Measurements from ENCODE around the gene RNU6-1. TPM values are rescaled to one million over a fixed set of nuclear protein-coding genes. Genes with fewer than 3 reads are reported as not detected.
A peak's percentile ranks its signal among the peaks of the same experiment; 100 is the strongest.

Gene RNU6-1
- total RNA-seq, 1 donor from 2014 or later = not detected

DNA sequence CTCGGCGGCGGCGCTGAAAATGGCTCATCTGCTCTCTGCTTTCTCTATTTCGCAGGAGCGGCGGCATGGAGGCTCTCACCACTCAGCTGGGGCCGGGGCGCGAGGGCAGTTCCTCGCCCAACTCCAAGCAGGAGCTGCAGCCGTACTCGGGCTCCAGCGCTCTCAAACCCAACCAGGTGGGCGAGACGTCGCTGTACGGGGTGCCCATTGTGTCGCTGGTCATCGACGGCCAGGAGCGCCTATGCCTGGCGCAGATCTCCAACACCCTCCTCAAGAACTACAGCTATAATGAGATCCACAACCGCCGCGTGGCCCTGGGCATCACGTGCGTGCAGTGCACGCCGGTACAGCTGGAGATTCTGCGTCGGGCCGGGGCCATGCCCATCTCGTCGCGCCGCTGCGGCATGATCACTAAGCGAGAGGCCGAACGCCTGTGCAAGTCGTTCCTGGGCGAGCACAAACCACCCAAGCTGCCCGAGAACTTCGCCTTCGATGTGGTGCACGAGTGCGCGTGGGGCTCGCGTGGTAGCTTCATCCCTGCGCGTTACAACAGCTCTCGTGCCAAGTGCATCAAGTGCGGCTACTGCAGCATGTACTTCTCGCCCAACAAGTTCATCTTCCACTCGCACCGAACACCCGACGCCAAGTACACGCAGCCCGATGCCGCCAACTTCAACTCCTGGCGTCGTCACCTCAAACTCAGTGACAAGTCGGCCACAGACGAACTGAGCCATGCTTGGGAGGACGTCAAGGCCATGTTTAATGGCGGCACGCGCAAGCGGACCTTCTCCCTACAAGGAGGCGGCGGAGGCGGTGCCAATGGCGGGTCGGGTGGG is 13.7 kb downstream of the RNU6-1 start:
- no peak overlapping the region for H3K4me3 ChIP-seq (ENCODE audit: low read depth, low read length)
- TF ChIP-seq, protein P1, sequence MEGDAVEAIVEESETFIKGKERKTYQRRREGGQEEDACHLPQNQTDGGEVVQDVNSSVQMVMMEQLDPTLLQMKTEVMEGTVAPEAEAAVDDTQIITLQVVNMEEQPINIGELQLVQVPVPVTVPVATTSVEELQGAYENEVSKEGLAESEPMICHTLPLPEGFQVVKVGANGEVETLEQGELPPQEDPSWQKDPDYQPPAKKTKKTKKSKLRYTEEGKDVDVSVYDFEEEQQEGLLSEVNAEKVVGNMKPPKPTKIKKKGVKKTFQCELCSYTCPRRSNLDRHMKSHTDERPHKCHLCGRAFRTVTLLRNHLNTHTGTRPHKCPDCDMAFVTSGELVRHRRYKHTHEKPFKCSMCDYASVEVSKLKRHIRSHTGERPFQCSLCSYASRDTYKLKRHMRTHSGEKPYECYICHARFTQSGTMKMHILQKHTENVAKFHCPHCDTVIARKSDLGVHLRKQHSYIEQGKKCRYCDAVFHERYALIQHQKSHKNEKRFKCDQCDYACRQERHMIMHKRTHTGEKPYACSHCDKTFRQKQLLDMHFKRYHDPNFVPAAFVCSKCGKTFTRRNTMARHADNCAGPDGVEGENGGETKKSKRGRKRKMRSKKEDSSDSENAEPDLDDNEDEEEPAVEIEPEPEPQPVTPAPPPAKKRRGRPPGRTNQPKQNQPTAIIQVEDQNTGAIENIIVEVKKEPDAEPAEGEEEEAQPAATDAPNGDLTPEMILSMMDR (conservative IDR thresholded peaks at IDR 0.05; ENCODE audit: low read depth, low read length) = no peak
- DNase-seq (ENCODE audit: low read depth) = no peak

DNA sequence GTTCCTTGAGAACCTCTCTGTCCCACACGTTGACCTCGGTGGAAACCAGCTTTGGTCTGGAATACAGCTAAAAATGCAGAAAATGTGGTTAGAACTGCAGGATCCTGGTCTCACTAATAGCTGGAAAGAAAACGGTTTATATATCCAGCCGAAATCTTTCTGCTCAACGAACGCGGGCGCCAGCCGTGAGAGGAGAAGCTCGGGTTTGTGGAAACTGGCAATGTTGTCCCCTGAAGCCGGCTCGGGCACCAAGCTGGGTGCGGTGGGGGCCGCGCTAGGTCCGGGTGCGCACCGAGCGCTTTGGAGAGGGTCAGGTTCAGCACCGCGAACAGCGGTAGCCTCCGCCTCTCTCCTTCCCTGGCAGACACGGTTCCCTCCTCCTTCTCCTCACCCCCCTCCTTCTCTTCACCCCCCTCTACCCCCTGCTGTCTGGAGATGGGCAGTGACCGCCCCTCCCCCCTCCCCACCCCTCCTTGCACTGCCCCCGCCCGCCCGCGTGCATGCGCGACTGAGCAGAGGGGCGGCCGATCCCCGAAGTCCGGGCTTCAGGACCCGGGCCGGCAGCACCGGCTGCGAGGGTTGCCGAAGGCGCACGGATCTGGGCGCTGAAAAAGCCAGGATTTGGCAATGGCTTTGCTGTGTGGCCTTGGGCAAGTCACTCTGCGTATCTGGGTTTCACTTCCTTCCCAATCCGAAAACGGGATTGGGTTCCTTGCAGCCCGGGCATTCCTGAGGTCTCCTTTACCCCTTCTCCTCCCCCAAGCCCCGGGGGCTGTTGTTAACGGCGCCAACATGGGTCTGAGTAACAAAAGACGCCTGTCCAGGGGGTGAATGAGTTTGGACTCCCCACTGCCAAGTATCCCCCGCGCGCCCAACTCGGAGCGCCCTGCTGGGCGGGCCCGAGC is 14.6 kb downstream of the RNU6-1 start, which contains the start of gene SKOR1:
Gene SKOR1, plus strand, starts transcription at position 534 of the 905 bp plus-strand sequence. Its CDS starts 94 bp downstream, at position 628.
- H3K4me3 ChIP-seq (ENCODE audit: low read depth, low read length) = peak within 1 kb of the TSS; percentile 11
- no peak for DNase-seq (ENCODE audit: low read depth)
- TF ChIP-seq, protein P1 (conservative IDR thresholded peaks at IDR 0.05; ENCODE audit: low read depth, low read length) = no peak

GRCh38 chr15:67824197-67824968 is 15.5 kb downstream of the RNU6-1 start:
- H3K4me3 ChIP-seq (ENCODE audit: low read depth, low read length) = no peak overlapping the region
- TF ChIP-seq, protein P1 (conservative IDR thresholded peaks at IDR 0.05; ENCODE audit: low read depth, low read length) = no peak
- DNase-seq (ENCODE audit: low read depth) = no peak

- TF ChIP-seq, protein P1 (conservative IDR thresholded peaks at IDR 0.05; ENCODE audit: low read depth, low read length) = no peak
- H3K4me3 ChIP-seq (ENCODE audit: low read depth, low read length) = no peak overlapping the region
Measured at GRCh38 chr15:67823314-67824196, 16.3 kb downstream of the RNU6-1 start.

DNA sequence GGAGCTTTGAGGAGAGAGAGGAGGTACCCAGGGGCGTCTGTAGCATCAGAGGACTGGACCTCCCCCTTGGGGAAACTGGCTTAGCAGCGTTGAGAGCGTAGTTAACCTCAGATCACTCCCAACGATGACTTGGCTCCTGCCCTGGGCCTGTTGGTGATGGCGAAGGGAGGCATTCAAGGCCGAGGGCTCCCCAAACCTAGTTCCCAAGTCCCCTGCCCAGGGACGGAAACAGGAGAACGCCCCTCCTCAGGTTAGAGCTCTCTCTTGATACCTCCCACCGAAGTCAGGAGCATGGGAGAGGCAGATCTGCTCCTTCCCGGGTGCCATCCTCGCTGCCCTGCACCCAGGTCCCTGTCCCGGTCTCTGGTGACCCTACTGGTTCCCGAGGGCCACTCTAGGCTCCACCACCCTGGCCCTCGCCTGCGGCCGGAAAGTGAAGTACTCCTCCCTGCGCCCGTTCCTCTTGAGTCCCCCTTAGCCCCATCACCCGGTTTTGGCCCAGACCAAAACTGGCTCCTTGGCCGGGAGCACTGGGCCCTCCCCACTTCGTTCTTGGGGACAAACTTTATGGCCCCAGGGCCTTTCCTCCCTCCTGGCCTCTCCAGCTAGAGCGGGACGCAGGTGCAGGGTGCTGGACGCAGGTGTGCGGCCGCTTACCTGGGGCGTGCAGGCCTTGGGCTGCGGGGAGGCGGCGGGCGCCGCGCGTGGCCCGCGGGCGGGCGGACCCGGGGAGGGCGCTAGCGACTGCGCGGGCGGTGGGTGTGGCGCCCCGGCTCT is 17.1 kb downstream of the RNU6-1 start:
- TF ChIP-seq, protein P1 (conservative IDR thresholded peaks at IDR 0.05; ENCODE audit: low read depth, low read length) = no peak
- no peak overlapping the region for H3K4me3 ChIP-seq (ENCODE audit: low read depth, low read length)
- DNase-seq (ENCODE audit: low read depth) = no peak

More at GRCh38 chr15:67823314-67824196, 16.3 kb downstream of the RNU6-1 start:
- no peak for DNase-seq (ENCODE audit: low read depth)
